H9 (cell line): ENCODE measurements around the gene TRAK2. TPM values are rescaled to one million over a fixed set of nuclear protein-coding genes. Genes with fewer than 3 reads are reported as not detected.

ENCODE experiments used
- DNase-seq: peaks from one replicate; pipeline ENCODE4 v3.0.0-alpha.2; 2017
- H2AFZ ChIP-seq: one replicate; pipeline ENCODE4 v1.6.1; 2013; ENCODE audit warnings: mild to moderate bottlenecking, low read length, control low read depth, moderate library complexity
- H2AK5ac ChIP-seq: 2 replicates; pipeline ENCODE4 v1.6.1; 2013; ENCODE audit warnings: low read length, control low read depth, mixed read lengths; ENCODE audit not compliant: insufficient read length
- H2BK120ac ChIP-seq: one replicate; pipeline ENCODE4 v1.6.1; 2013; ENCODE audit warnings: low read depth, mild to moderate bottlenecking, low read length, control low read depth, inconsistent platforms; ENCODE audit not compliant: poor library complexity, severe bottlenecking
- H2BK12ac ChIP-seq: 2 replicates; pipeline ENCODE4 v1.6.1; 2013; ENCODE audit warnings: low read length, control low read depth, mixed read lengths, low read depth; ENCODE audit not compliant: insufficient read length
- H2BK15ac ChIP-seq: 2 replicates; pipeline ENCODE4 v1.6.1; 2013; ENCODE audit warnings: low read depth, low read length, control low read depth
- H2BK20ac ChIP-seq: one replicate; pipeline ENCODE4 v1.6.1; 2013; ENCODE audit warnings: low read depth, mild to moderate bottlenecking, low read length, control low read depth, inconsistent platforms; ENCODE audit not compliant: poor library complexity, severe bottlenecking
- H2BK5ac ChIP-seq: 2 replicates; pipeline ENCODE4 v1.6.1; 2013; ENCODE audit warnings: low read length, control low read depth, mixed read lengths; ENCODE audit not compliant: insufficient read length
- H3K14ac ChIP-seq: 2 replicates; pipeline ENCODE4 v1.6.1; 2013; ENCODE audit warnings: low read length, control low read depth; ENCODE audit not compliant: insufficient read depth
- H3K18ac ChIP-seq: 2 replicates; pipeline ENCODE4 v1.6.1; 2013; ENCODE audit warnings: low read depth, mild to moderate bottlenecking, mixed read lengths, low read length, control low read depth; ENCODE audit not compliant: insufficient read length
- H3K23ac ChIP-seq: 2 replicates; pipeline ENCODE4 v1.6.1; 2013; ENCODE audit warnings: low read length, control low read depth, mixed read lengths, low read depth; ENCODE audit not compliant: insufficient read length
- H3K23me2 ChIP-seq: 2 replicates; pipeline ENCODE4 v1.6.1; 2013; ENCODE audit warnings: low read depth, mild to moderate bottlenecking, mixed read lengths, low read length, control low read depth; ENCODE audit not compliant: insufficient read length, poor library complexity, severe bottlenecking
- H3K27ac ChIP-seq: 2 replicates; pipeline ENCODE4 v1.5.1; 2013; ENCODE audit warnings: low read length, control low read depth, mixed read lengths, low read depth; ENCODE audit not compliant: insufficient read length
- H3K27me3 ChIP-seq: 2 replicates; pipeline ENCODE4 v1.6.1; 2013; ENCODE audit warnings: low read length, control low read depth, inconsistent platforms; ENCODE audit not compliant: insufficient read depth
- H3K4ac ChIP-seq: 2 replicates; pipeline ENCODE4 v1.6.1; 2013; ENCODE audit warnings: low read depth, mild to moderate bottlenecking, control low read depth, inconsistent platforms, low read length, moderate library complexity
- H3K4me1 ChIP-seq: 2 replicates; pipeline ENCODE4 v1.6.1; 2013; ENCODE audit warnings: low read length, control low read depth, inconsistent platforms; ENCODE audit not compliant: insufficient read depth
- H3K4me2 ChIP-seq: 2 replicates; pipeline ENCODE4 v1.6.1; 2013; ENCODE audit warnings: low read length, control low read depth, mixed read lengths; ENCODE audit not compliant: insufficient read length, insufficient read depth
- H3K56ac ChIP-seq: 2 replicates; pipeline ENCODE4 v1.6.1; 2013; ENCODE audit warnings: low read depth, mild to moderate bottlenecking, mixed read lengths, low read length, control low read depth; ENCODE audit not compliant: insufficient read length
- H3K79me1 ChIP-seq: 2 replicates; pipeline ENCODE4 v1.6.1; 2013; ENCODE audit warnings: low read depth, mild to moderate bottlenecking, moderate library complexity, low read length, control low read depth, inconsistent platforms; ENCODE audit not compliant: insufficient read depth, poor library complexity, severe bottlenecking
- H3K79me2 ChIP-seq: 2 replicates; pipeline ENCODE4 v1.6.1; 2013; ENCODE audit warnings: low read length, control low read depth, inconsistent platforms; ENCODE audit not compliant: insufficient read depth
- H3K9ac ChIP-seq: 2 replicates; pipeline ENCODE4 v1.6.1; 2013; ENCODE audit warnings: low read length, control low read depth, mixed read lengths; ENCODE audit not compliant: insufficient read length; ENCODE audit errors: extremely low read depth
- H3K9me3 ChIP-seq: one replicate; pipeline ENCODE4 v1.6.1; 2013; ENCODE audit warnings: low read depth, low read length, inconsistent platforms; ENCODE audit not compliant: control insufficient read depth
- H3T11ph ChIP-seq: one replicate; pipeline ENCODE4 v1.6.1; 2013; ENCODE audit warnings: mild to moderate bottlenecking, low read length, control low read depth, inconsistent platforms
- H4K20me1 ChIP-seq: one replicate; pipeline ENCODE4 v1.6.1; 2013; ENCODE audit not compliant: control insufficient read depth, insufficient read length, insufficient read depth
- H4K5ac ChIP-seq: 2 replicates; pipeline ENCODE4 v1.6.1; 2013; ENCODE audit warnings: low read depth, mild to moderate bottlenecking, mixed read lengths, low read length, control low read depth; ENCODE audit not compliant: insufficient read length
- H4K8ac ChIP-seq: replicated peaks from 2 replicates; pipeline ENCODE4 v1.6.1; 2013; ENCODE audit warnings: low read length, control low read depth, mixed read lengths, low read depth; ENCODE audit not compliant: insufficient read length
- H4K91ac ChIP-seq: 2 replicates; pipeline ENCODE4 v1.6.1; 2013; ENCODE audit warnings: low read depth, mild to moderate bottlenecking, moderate library complexity, mixed read lengths, low read length, control low read depth; ENCODE audit not compliant: insufficient read length
- H3K27ac Mint-ChIP-seq, 3 experiments: 2 replicates in 2 of 3; 3 replicates in 1 of 3; pipeline ENCODE4 v1.8.0; 2020 to 2021; ENCODE audit warnings: mixed read lengths in 3 of 3, mild to moderate bottlenecking in 1 of 3, moderate library complexity in 1 of 3
- H3K27me3 Mint-ChIP-seq: 2 replicates; pipeline ENCODE4 v1.8.0; 2021; ENCODE audit warnings: low read depth, mild to moderate bottlenecking, moderate library complexity, mixed read lengths
- H3K36me3 Mint-ChIP-seq, 3 experiments: 2 replicates in 2 of 3; 3 replicates in 1 of 3; pipeline ENCODE4 v1.8.0; 2020 to 2021; ENCODE audit warnings: low read depth in 3 of 3, mixed read lengths in 3 of 3; ENCODE audit not compliant: insufficient read depth in 1 of 3
- H3K4me1 Mint-ChIP-seq, 2 experiments: 2 replicates each; pipeline ENCODE4 v1.8.0; 2020; ENCODE audit warnings: mixed read lengths in 2 of 2
- H3K4me3 Mint-ChIP-seq, 2 experiments: 2 replicates in 1 of 2; 3 replicates in 1 of 2; pipeline ENCODE4 v1.8.0; 2020 to 2021; ENCODE audit warnings: mild to moderate bottlenecking in 2 of 2, mixed read lengths in 2 of 2, moderate library complexity in 1 of 2
- H3K9me3 Mint-ChIP-seq, 2 experiments: 2 replicates in 1 of 2; 3 replicates in 1 of 2; pipeline ENCODE4 v1.8.0; 2020; ENCODE audit warnings: mild to moderate bottlenecking in 2 of 2, mixed read lengths in 2 of 2, moderate library complexity in 1 of 2
- WGBS: extraction: QIAGEN DNeasy Blood & Tissue Kit; methylation state at CpG from one replicate; pipeline ENCODE4 v1.1.7; 2013; ENCODE audit warnings: missing lambda C conversion rate, low lambda C conversion rate, mixed read lengths; ENCODE audit not compliant: insufficient read length; ENCODE audit errors: extremely low coverage; 5-methylcytosine and 5-hydroxymethylcytosine counted together
- total RNA-seq: library from RNA; stranded (reverse); gene quantifications from 2 replicates; pipeline ENCODE4 v1.2.1, GENCODE V29; 2021
- TF ChIP-seq, protein P1 (sequence below): fragments of 200-600 bp; sonication (generic); conservative IDR thresholded peaks from 3 replicates; pipeline ENCODE4 v1.8.0; 2021; ENCODE audit warnings: antibody characterized with exemption, mild to moderate bottlenecking

TRAK2 gene
- total RNA-seq, 1 experiment from 2014 or later: 14.2 TPM

DNA sequence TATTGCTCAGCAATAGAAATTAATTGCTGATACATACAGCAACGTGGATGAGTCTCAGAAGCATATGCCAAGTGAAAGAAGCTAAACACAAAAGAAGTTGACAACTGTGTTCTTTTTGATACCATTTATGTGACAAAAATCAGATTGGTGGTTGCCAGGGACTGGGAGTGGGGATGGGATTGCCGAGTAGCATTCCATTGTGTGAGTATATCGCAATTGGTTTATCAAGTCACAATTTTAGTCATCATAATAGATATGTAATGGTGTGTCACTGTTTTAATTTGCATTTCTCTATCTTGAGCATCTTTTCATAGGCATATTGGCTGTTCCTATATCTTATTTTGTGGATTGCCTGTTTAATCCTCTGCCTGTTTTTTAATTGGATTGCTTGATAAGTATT is 21.2 kb upstream of the TRAK2 start:
- no peaks in the 10 kb centered on the region for H3K27me3 Mint-ChIP-seq
- Histone ChIP-seq H3K23ac (no peak overlapping the region), H3K4ac (no peak overlapping the region), H3K9ac (no peak overlapping the region), H2AFZ (no peak overlapping the region), H4K91ac (no peak overlapping the region), H4K8ac (no peak overlapping the region), H3K9me3 (no peaks in the 10 kb centered on the region), H3K4me2 (no peak overlapping the region), H4K20me1 (no peaks in the 10 kb centered on the region), H2BK5ac (no peak overlapping the region), H2BK20ac (no peak overlapping the region), H2BK12ac (no peak overlapping the region), H2BK15ac (no peak overlapping the region), H3K56ac (no peak overlapping the region), H2BK120ac (no peak overlapping the region), H3K79me1 (no peaks in the 10 kb centered on the region), H3K27ac (no peak overlapping the region), H4K5ac (no peak overlapping the region), H3K79me2 (no peaks in the 10 kb centered on the region), H3T11ph (no peak overlapping the region), H3K23me2 (no peaks in the 10 kb centered on the region), H3K27me3 (no peaks in the 10 kb centered on the region), H3K14ac (no peak overlapping the region), H3K18ac (no peak overlapping the region), H2AK5ac (no peak overlapping the region), H3K4me1 (no peaks in the 10 kb centered on the region; the same call in 1 of the 2 replicates)
- H3K4me3 Mint-ChIP-seq: no peak overlapping the region
- TF ChIP-seq, protein P1, sequence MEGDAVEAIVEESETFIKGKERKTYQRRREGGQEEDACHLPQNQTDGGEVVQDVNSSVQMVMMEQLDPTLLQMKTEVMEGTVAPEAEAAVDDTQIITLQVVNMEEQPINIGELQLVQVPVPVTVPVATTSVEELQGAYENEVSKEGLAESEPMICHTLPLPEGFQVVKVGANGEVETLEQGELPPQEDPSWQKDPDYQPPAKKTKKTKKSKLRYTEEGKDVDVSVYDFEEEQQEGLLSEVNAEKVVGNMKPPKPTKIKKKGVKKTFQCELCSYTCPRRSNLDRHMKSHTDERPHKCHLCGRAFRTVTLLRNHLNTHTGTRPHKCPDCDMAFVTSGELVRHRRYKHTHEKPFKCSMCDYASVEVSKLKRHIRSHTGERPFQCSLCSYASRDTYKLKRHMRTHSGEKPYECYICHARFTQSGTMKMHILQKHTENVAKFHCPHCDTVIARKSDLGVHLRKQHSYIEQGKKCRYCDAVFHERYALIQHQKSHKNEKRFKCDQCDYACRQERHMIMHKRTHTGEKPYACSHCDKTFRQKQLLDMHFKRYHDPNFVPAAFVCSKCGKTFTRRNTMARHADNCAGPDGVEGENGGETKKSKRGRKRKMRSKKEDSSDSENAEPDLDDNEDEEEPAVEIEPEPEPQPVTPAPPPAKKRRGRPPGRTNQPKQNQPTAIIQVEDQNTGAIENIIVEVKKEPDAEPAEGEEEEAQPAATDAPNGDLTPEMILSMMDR: no peak
- no peaks in the 10 kb centered on the region for H3K9me3 Mint-ChIP-seq
- H3K27ac Mint-ChIP-seq: no peak overlapping the region
- peaks cover 6 to 37% (median 23%) of the 10 kb centered on the region in 3 experiments; a peak in 5 of 7 replicates for H3K36me3 Mint-ChIP-seq
- DNase-seq: no peak
- H3K4me1 Mint-ChIP-seq: peaks cover 9 to 10% of the 10 kb centered on the region in 2 experiments
- no CpG with 5 or more reads among the region's 3 CpGs for WGBS
